Measurements from ENCODE around the gene GDPD4. TPM values are rescaled to one million over a fixed set of nuclear protein-coding genes. Genes with fewer than 3 reads are reported as not detected.

The GDPD4 gene
- total RNA-seq, 4 donors from 2014 or later, result not detected

DNA sequence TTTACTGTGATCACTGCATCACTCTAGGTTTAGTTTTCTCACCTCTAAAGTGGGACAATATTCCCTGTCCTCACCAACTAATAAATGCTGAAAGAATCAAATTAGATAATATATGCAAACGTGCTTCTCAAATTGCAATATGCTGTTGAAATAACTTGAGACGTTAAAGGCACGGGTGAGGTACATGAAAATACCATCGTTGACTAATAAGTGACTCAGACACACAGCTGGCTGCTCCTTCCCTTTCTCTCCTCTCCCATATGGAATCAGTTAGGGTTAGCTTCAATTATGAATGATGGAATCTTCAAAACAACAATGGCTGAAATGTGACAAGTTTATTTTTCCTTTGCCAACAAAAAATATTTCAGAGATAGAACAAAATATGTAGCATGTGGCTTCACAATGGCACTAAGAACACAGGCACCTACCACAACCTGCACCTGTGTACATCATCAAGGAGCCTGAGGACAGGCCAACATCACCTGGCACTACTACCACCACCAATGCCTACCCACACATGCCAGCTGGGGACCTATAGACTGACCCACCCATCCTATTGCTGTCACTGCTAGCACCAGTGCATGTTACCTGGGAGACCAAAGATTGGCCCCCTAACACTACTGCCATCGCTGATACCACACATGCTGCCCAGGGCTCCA, 13.7 kb downstream of the GDPD4 start:
- H3K4me1 ChIP-seq, result no peaks in the 10 kb centered on the region

DNA sequence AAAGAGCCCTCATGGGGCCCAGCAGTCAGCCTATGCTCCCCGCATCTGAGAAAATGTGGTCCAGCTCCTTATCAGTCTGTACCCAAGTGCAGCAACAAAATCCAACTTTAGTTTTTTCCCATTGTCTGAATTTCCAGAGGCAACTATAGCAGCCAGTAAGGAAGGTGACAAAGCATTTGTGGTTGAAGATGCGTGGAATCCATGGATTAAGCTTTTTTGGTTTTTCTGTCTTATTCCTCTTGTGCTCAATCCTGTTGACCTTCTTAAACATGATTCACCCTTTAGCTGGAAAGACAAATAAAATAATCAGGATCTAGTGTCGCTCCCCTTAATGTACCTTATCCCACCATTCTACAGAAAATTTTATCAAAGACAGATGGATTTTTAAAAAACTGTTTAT, 14.3 kb downstream of the GDPD4 start:
- WGBS, result 95% methylated on average over 3 of the region's 3 CpGs
- Histone ChIP-seq H3K4me1 (no peaks in the 10 kb centered on the region), H3K9me3 (no peaks in the 10 kb centered on the region), H3K36me3 (no peaks in the 10 kb centered on the region), H3K27me3 (no peaks in the 10 kb centered on the region), H3K27ac (replicated peaks in 1 of 4) (no peak overlapping the region), H3K4me3 (no peak overlapping the region)
- no peak for TF ChIP-seq POLR2A (IDR thresholded peaks at IDR 0.05; ENCODE audit: low read depth)
- TF ChIP-seq POLR2AphosphoS5 (IDR thresholded peaks at IDR 0.05), result no peak
- no peak for TF ChIP-seq EP300 (IDR thresholded peaks at IDR 0.05)
- TF ChIP-seq, protein P1, sequence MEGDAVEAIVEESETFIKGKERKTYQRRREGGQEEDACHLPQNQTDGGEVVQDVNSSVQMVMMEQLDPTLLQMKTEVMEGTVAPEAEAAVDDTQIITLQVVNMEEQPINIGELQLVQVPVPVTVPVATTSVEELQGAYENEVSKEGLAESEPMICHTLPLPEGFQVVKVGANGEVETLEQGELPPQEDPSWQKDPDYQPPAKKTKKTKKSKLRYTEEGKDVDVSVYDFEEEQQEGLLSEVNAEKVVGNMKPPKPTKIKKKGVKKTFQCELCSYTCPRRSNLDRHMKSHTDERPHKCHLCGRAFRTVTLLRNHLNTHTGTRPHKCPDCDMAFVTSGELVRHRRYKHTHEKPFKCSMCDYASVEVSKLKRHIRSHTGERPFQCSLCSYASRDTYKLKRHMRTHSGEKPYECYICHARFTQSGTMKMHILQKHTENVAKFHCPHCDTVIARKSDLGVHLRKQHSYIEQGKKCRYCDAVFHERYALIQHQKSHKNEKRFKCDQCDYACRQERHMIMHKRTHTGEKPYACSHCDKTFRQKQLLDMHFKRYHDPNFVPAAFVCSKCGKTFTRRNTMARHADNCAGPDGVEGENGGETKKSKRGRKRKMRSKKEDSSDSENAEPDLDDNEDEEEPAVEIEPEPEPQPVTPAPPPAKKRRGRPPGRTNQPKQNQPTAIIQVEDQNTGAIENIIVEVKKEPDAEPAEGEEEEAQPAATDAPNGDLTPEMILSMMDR (IDR thresholded peaks at IDR 0.05), result no peak
- intact Hi-C loops (cut with DNase I), result no loop called here
- DNase-seq (ENCODE audit: extremely low spot score), result no peak

More for the DNA sequence above, 13.7 kb downstream of the GDPD4 start:
- TF ChIP-seq, protein P1 (IDR thresholded peaks at IDR 0.05), result no peak
- no peak for TF ChIP-seq POLR2A (IDR thresholded peaks at IDR 0.05; ENCODE audit: low read depth)
- Histone ChIP-seq H3K27ac (replicated peaks in 1 of 4) (no peak overlapping the region), H3K36me3 (no peaks in the 10 kb centered on the region), H3K4me3 (no peak overlapping the region), H3K9me3 (no peaks in the 10 kb centered on the region), H3K27me3 (no peaks in the 10 kb centered on the region)
- no peak for DNase-seq (ENCODE audit: extremely low spot score)
- 78% methylated on average over 5 of the region's 5 CpGs for WGBS
- intact Hi-C loops (cut with DNase I), result no loop called here

DNA sequence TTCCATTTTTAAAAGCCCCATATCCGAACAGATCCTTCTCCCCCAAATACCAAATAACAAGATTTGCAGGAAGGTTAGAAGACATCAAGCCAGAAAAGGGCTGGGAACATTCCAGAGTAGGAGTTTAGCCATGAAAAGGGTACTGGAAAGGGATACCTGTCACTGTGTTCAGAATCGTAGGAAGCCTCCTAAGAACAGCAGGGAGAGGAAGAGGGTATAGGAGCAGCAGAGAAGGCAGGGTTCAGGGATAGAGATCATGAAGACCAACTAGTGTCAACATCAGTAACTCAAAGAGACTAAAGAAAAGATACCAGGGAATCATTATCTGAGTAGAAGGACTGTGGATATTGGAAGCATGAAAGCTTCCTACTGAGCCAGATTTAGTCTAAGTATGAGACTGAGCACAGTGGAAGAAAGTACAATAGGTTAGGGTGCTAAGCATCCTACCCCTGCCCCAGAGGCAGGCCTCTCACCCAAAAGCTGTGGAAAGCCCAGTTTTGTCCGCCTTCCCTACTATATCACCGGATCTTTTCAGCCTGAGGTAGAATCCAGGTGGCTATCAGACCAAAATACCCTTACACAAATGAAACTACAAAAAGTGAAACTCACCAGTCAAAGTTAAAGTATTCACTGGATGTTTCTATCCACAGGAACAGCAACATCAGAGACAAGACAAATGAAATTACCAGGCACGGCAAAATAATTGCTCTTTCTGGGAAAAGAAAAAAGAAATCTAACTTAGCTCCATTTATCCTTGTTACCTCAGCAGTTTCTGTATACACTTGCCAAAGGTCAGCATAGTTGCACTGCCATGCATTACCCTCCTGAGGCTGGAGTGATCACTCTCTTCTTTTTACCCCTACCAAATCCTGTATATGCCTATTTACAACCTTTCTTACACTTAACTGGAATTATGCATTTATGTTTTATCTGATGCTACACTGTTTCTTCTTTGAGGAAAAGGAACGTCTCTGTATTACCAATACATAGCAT, 16.7 kb downstream of the GDPD4 start:
- TF ChIP-seq EP300 (IDR thresholded peaks at IDR 0.05) (no peak), POLR2A (IDR thresholded peaks at IDR 0.05; ENCODE audit: low read depth) (no peak), POLR2AphosphoS5 (IDR thresholded peaks at IDR 0.05) (no peak)
- TF ChIP-seq, protein P1 (IDR thresholded peaks at IDR 0.05), result no peak
- Histone ChIP-seq H3K27me3 (no peaks in the 10 kb centered on the region), H3K27ac (replicated peaks in 1 of 4) (no peak overlapping the region), H3K9me3 (no peaks in the 10 kb centered on the region), H3K4me3 (no peak overlapping the region), H3K36me3 (no peaks in the 10 kb centered on the region), H3K4me1 (no peaks in the 10 kb centered on the region)
- WGBS, result 81% methylated on average over 6 of the region's 6 CpGs
- no peak for DNase-seq (ENCODE audit: extremely low spot score)
- intact Hi-C loops (cut with DNase I), result no loop called here

DNA sequence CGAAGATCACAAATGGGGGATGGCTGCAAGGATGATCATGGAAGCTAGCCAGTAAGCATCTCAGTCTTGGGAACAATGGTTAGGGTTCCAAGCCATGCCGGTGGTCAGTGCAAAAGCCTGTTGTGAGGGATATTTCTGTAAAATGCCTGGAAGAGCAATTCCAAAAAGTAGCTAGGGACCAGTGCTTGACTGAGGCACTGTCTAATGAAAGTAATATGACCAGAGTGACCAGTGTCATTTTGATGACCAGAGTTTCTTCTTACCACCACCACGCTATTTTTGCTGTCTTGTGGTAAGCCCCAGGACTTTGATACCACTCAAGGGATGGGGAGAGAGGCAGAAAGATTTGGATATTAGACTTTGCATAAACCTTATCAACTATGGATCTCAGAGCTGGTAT, 18.4 kb downstream of the GDPD4 start:
- Histone ChIP-seq H3K9me3 (no peaks in the 10 kb centered on the region), H3K36me3 (no peaks in the 10 kb centered on the region), H3K27me3 (no peaks in the 10 kb centered on the region), H3K4me3 (no peak overlapping the region), H3K27ac (replicated peaks in 1 of 4) (no peak overlapping the region), H3K4me1 (no peaks in the 10 kb centered on the region)
- 74% methylated on average over 3 of the region's 3 CpGs for WGBS
- no peak for DNase-seq (ENCODE audit: extremely low spot score)
- TF ChIP-seq POLR2A (IDR thresholded peaks at IDR 0.05; ENCODE audit: low read depth) (no peak), EP300 (IDR thresholded peaks at IDR 0.05) (no peak), POLR2AphosphoS5 (IDR thresholded peaks at IDR 0.05) (no peak)
- TF ChIP-seq, protein P1 (IDR thresholded peaks at IDR 0.05), result no peak
- intact Hi-C loops (cut with DNase I), result no loop called here

Measured in esophagus muscularis mucosa (tissue), 4 donors.